Nephron progenitor cell (in vitro differentiated cells): ENCODE data around the gene NLN.
A peak's percentile ranks its signal among the peaks of the same experiment; 100 is the strongest.

ENCODE experiments used
- DNase-seq: peaks from one replicate; pipeline ENCODE4 v3.0.0; 2021
- H3K27ac Mint-ChIP-seq: 2 replicates; pipeline ENCODE4 v1.8.0; 2021; ENCODE audit warnings: mild to moderate bottlenecking, moderate library complexity, mixed read lengths
- H3K27me3 Mint-ChIP-seq: 2 replicates; pipeline ENCODE4 v1.8.0; 2021; ENCODE audit warnings: mild to moderate bottlenecking, low read depth, mixed read lengths; ENCODE audit not compliant: poor library complexity
- H3K36me3 Mint-ChIP-seq: 2 replicates; pipeline ENCODE4 v1.8.0; 2021; ENCODE audit warnings: low read depth, mixed read lengths
- H3K4me1 Mint-ChIP-seq: 2 replicates; pipeline ENCODE4 v1.8.0; 2021; ENCODE audit warnings: mixed read lengths
- H3K4me3 Mint-ChIP-seq: 2 replicates; pipeline ENCODE4 v1.8.0; 2021; ENCODE audit warnings: mild to moderate bottlenecking, moderate library complexity, mixed read lengths
- H3K9me3 Mint-ChIP-seq: 2 replicates; pipeline ENCODE4 v1.8.0; 2021; ENCODE audit warnings: mild to moderate bottlenecking, moderate library complexity, mixed read lengths
- CTCF ChIP-seq: fragments of 200-600 bp; sonication (generic); IDR thresholded peaks from 2 replicates; pipeline ENCODE4 v1.5.0; 2021; ENCODE audit warnings: antibody characterized with exemption

The NLN gene

GRCh38 chr5:65811004-65811403 lies 89.0 kb downstream of the NLN start:
- DNase-seq = no peak
- Mint-ChIP-seq H3K4me1 (peaks cover 11% of the 10 kb centered on the region), H3K27ac (peak overlapping the region; percentile 51), H3K36me3 (peaks cover 90% of the 10 kb centered on the region), H3K4me3 (no peak overlapping the region), H3K27me3 (no peaks in the 10 kb centered on the region), H3K9me3 (no peaks in the 10 kb centered on the region)
- no peak for TF ChIP-seq CTCF

- H3K4me1 Mint-ChIP-seq = peaks cover 11% of the 10 kb centered on the region
- no peak for TF ChIP-seq CTCF
- H3K27me3 Mint-ChIP-seq = no peaks in the 10 kb centered on the region
- no peaks in the 10 kb centered on the region for H3K9me3 Mint-ChIP-seq
- no peak for DNase-seq
- peaks cover 86% of the 10 kb centered on the region for H3K36me3 Mint-ChIP-seq
- peak overlapping the region; percentile 42 for H3K27ac Mint-ChIP-seq
- H3K4me3 Mint-ChIP-seq = no peak overlapping the region
Measured at GRCh38 chr5:65811885-65812284, 89.9 kb downstream of the NLN start.

- H3K27ac Mint-ChIP-seq = no peak overlapping the region
- H3K4me3 Mint-ChIP-seq = no peak overlapping the region
- H3K4me1 Mint-ChIP-seq = peaks cover 11% of the 10 kb centered on the region
- H3K9me3 Mint-ChIP-seq = no peaks in the 10 kb centered on the region
- peaks cover 80% of the 10 kb centered on the region for H3K36me3 Mint-ChIP-seq
- no peak for TF ChIP-seq CTCF
- no peak for DNase-seq
- no peaks in the 10 kb centered on the region for H3K27me3 Mint-ChIP-seq
Measured at GRCh38 chr5:65812648-65813047, 90.6 kb downstream of the NLN start.

- no peak for TF ChIP-seq CTCF
- Mint-ChIP-seq H3K36me3 (peaks cover 75% of the 10 kb centered on the region), H3K4me3 (no peak overlapping the region), H3K9me3 (no peaks in the 10 kb centered on the region), H3K4me1 (peaks cover 11% of the 10 kb centered on the region), H3K27me3 (no peaks in the 10 kb centered on the region), H3K27ac (no peak overlapping the region)
- DNase-seq = no peak
Measured at GRCh38 chr5:65813174-65813573, 91.2 kb downstream of the NLN start.

GRCh38 chr5:65815161-65815560 lies 93.2 kb downstream of the NLN start:
- TF ChIP-seq CTCF = no peak
- Mint-ChIP-seq H3K27me3 (no peaks in the 10 kb centered on the region), H3K4me3 (no peak overlapping the region), H3K36me3 (peaks cover 59% of the 10 kb centered on the region), H3K9me3 (no peaks in the 10 kb centered on the region), H3K4me1 (peaks cover 8% of the 10 kb centered on the region), H3K27ac (no peak overlapping the region)
- no peak for DNase-seq

- H3K9me3 Mint-ChIP-seq = no peaks in the 10 kb centered on the region
- no peaks in the 10 kb centered on the region for H3K27me3 Mint-ChIP-seq
- peaks cover 46% of the 10 kb centered on the region for H3K36me3 Mint-ChIP-seq
- H3K4me3 Mint-ChIP-seq = no peak overlapping the region
- H3K4me1 Mint-ChIP-seq = peaks cover 8% of the 10 kb centered on the region
- no peak for DNase-seq
- no peak overlapping the region for H3K27ac Mint-ChIP-seq
- TF ChIP-seq CTCF = no peak
Measured at GRCh38 chr5:65816729-65817128, 94.7 kb downstream of the NLN start.
